CD14-positive monocyte (primary cell): ENCODE results near the gene SLC9A8. TPM values are rescaled to one million over a fixed set of nuclear protein-coding genes. Genes with fewer than 3 reads are reported as not detected.

Source experiments
- DNase-seq, 3 donors: peaks; one replicate each; pipeline ENCODE4 v3.0.0-alpha.2; 2011 to 2022
- H2AFZ ChIP-seq: 2 replicates; pipeline ENCODE4 v1.6.0; 2012; ENCODE audit warnings: mild to moderate bottlenecking, low read depth, low read length, inconsistent platforms; ENCODE audit not compliant: insufficient read depth, poor library complexity, severe bottlenecking
- H3K27ac ChIP-seq, 2 donors: 1 replicate in 1 of 2; 2 replicates in 1 of 2; pipeline ENCODE4 v1.5.1; 2012 to 2013; ENCODE audit warnings: low read length in 2 of 2, control low read depth in 1 of 2, inconsistent platforms in 1 of 2, low read depth in 1 of 2, mild to moderate bottlenecking in 1 of 2
- H3K27me3 ChIP-seq, 2 donors: one replicate each; pipeline versions ENCODE4 v1.6.0 to v1.6.1; 2011 to 2013; ENCODE audit warnings: low read length in 2 of 2; ENCODE audit not compliant: control insufficient read depth in 2 of 2, insufficient read depth in 2 of 2
- H3K36me3 ChIP-seq, 2 donors: replicated peaks in 1 of 2; 1 replicate in 1 of 2; 2 replicates in 1 of 2; pipeline versions ENCODE4 v1.5.1 to v1.6.1; 2012 to 2013; ENCODE audit warnings: low read length in 2 of 2, control low read depth in 1 of 2, inconsistent platforms in 1 of 2, mild to moderate bottlenecking in 1 of 2; ENCODE audit not compliant: insufficient read depth in 2 of 2, control insufficient read depth in 1 of 2
- H3K4me1 ChIP-seq, 2 donors: 1 replicate in 1 of 2; 2 replicates in 1 of 2; pipeline versions ENCODE4 v1.5.1 to v1.6.1; 2012 to 2013; ENCODE audit warnings: low read length in 2 of 2, control low read depth in 1 of 2, inconsistent platforms in 1 of 2, mild to moderate bottlenecking in 1 of 2, moderate library complexity in 1 of 2; ENCODE audit not compliant: insufficient read depth in 2 of 2, control insufficient read depth in 1 of 2
- H3K4me2 ChIP-seq: replicated peaks from 2 replicates; pipeline ENCODE3; 2012; ENCODE audit warnings: low read length, moderate library complexity, mild to moderate bottlenecking; ENCODE audit not compliant: poor library complexity, severe bottlenecking; ENCODE audit errors: extremely low read depth
- H3K4me3 ChIP-seq, 3 experiments: fragments of 200-600 bp in 1 of 3; sonication (generic) in 1 of 3; replicated peaks in 1 of 3; 1 replicate in 2 of 3; 2 replicates in 1 of 3; pipeline ENCODE4 v1.5.1; 2011 to 2013; ENCODE audit warnings: low read length in 3 of 3, mild to moderate bottlenecking in 3 of 3, control low read depth in 2 of 3, low read depth in 2 of 3, inconsistent platforms in 1 of 3, moderate library complexity in 1 of 3
- H3K79me2 ChIP-seq: 2 replicates; pipeline ENCODE4 v1.6.0; 2012; ENCODE audit warnings: mild to moderate bottlenecking, control low read depth, inconsistent platforms, low read length, moderate library complexity; ENCODE audit not compliant: insufficient read depth
- H3K9ac ChIP-seq: 2 replicates; pipeline ENCODE4 v1.6.0; 2017; ENCODE audit warnings: low read length, mild to moderate bottlenecking; ENCODE audit not compliant: insufficient read depth, poor library complexity, severe bottlenecking
- H3K9me3 ChIP-seq, 2 donors: replicated peaks in 1 of 2; 1 replicate in 1 of 2; 2 replicates in 1 of 2; pipeline versions ENCODE4 v1.5.1 to v1.6.1; 2012 to 2013; ENCODE audit warnings: low read length in 2 of 2, control low read depth in 1 of 2; ENCODE audit not compliant: control insufficient read depth in 1 of 2, insufficient read depth in 1 of 2
- H4K20me1 ChIP-seq: 2 replicates; pipeline ENCODE4 v1.6.0; 2012; ENCODE audit warnings: mild to moderate bottlenecking, low read length, control low read depth, moderate library complexity; ENCODE audit not compliant: insufficient read depth
- H3K27ac Mint-ChIP-seq, 7 donors: one replicate each; pipeline ENCODE4 v1.8.0; 2020; ENCODE audit warnings: mild to moderate bottlenecking in 7 of 7, mixed read lengths in 7 of 7, moderate library complexity in 6 of 7, inconsistent platforms in 2 of 7
- H3K27me3 Mint-ChIP-seq, 3 donors: one replicate each; pipeline ENCODE4 v1.8.0; 2021 to 2022; ENCODE audit warnings: low read depth in 3 of 3, mild to moderate bottlenecking in 3 of 3, mixed read lengths in 3 of 3, moderate library complexity in 3 of 3, inconsistent platforms in 1 of 3
- H3K36me3 Mint-ChIP-seq, 2 donors: one replicate each; pipeline ENCODE4 v1.8.0; 2020; ENCODE audit warnings: mixed read lengths in 2 of 2, inconsistent platforms in 1 of 2, mild to moderate bottlenecking in 1 of 2
- H3K4me1 Mint-ChIP-seq: one replicate; pipeline ENCODE4 v1.8.0; 2020; ENCODE audit warnings: mild to moderate bottlenecking, mixed read lengths
- H3K4me3 Mint-ChIP-seq, 2 donors: one replicate each; pipeline ENCODE4 v1.8.0; 2020; ENCODE audit warnings: mild to moderate bottlenecking in 2 of 2, mixed read lengths in 2 of 2, moderate library complexity in 1 of 2
- H3K9me3 Mint-ChIP-seq, 7 donors: one replicate each; pipeline ENCODE4 v1.8.0; 2020 to 2022; ENCODE audit warnings: mixed read lengths in 7 of 7, mild to moderate bottlenecking in 6 of 7, moderate library complexity in 6 of 7, inconsistent platforms in 2 of 7
- WGBS: methylation state at CpG from one replicate; pipeline ENCODE4 v1.1.5; 2013; ENCODE audit warnings: missing lambda C conversion rate; ENCODE audit not compliant: insufficient coverage; 5-methylcytosine and 5-hydroxymethylcytosine counted together
- intact Hi-C, 2 donors: fragments of 100-400 bp; cut with micrococcal nuclease; formaldehyde crosslinking; loops; one replicate each; pipeline versions ENCODE4 v1.15.0 to v1.15.1; 2023
- polyA plus RNA-seq, 3 donors: library from polyadenylated mRNA; depleted of rRNA in 1 of 3; unstranded in 2 of 3; stranded (reverse) in 1 of 3; fragments of 300-500 nt in 2 of 3; fragments of >200 nt in 1 of 3; fragmentation: Illumina TruSeq in 2 of 3; gene quantifications; 1 replicate in 2 of 3; 2 replicates in 1 of 3; pipeline ENCODE4 v1.2.3, GENCODE V29; 2012 to 2021
- TF ChIP-seq, protein P1 (sequence below): fragments of 200-600 bp; IDR thresholded peaks from one replicate; pipeline ENCODE4 v1.8.0; 2022; ENCODE audit warnings: antibody characterized with exemption, mild to moderate bottlenecking

SLC9A8 gene
- polyA plus RNA-seq, 3 donors, result 3.0 to 14.6 (median 3.3) TPM

DNA sequence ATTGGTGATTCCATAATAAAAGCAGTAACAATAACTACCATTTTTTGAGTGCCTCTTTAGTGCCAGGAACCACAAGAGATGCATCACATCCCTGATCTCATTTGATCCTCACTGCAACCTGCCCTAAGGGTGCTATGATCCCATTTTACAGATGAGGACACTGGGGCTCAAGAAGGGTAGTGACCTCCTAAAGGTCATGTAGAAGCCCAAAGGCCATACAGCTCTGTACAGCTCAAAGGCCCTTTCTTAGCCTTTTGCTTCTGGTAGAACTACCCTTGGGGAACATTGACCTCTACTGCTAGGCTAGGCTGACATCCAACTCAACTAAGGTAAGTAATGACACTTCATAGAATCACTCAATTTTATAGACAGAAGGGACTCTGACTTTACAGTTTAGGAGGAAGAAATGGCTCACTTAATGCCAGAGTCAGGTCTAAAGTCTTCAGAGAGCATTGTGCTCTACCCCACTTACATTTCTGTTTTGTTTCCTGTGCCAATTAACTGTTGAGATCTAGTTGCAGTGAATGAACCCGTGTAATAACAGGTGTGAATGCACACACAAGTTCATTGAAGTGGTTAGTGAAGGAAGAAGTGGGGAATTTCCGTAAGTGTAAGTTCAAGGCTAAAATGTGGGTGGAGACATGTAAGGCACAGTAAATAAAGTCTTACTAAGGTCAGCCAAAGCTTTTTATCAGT is 10.7 kb downstream of the SLC9A8 start:
- Histone ChIP-seq H3K4me2 (no peak overlapping the region), H3K27ac (peak overlapping the region in 1 of 2 donors; percentile 27), H4K20me1 (peaks cover 10% of the 10 kb centered on the region), H3K9me3 (no peaks in the 10 kb centered on the region), H3K79me2 (peaks cover 35% of the 10 kb centered on the region), H3K4me3 (no peak overlapping the region), H3K27me3 (no peaks in the 10 kb centered on the region), H3K9ac (no peak overlapping the region), H3K36me3 (peaks cover 49 to 65% of the 10 kb centered on the region in 2 donors), H3K4me1 (peaks cover 15 to 23% of the 10 kb centered on the region in 2 donors), H2AFZ (no peak overlapping the region)
- TF ChIP-seq, protein P1, sequence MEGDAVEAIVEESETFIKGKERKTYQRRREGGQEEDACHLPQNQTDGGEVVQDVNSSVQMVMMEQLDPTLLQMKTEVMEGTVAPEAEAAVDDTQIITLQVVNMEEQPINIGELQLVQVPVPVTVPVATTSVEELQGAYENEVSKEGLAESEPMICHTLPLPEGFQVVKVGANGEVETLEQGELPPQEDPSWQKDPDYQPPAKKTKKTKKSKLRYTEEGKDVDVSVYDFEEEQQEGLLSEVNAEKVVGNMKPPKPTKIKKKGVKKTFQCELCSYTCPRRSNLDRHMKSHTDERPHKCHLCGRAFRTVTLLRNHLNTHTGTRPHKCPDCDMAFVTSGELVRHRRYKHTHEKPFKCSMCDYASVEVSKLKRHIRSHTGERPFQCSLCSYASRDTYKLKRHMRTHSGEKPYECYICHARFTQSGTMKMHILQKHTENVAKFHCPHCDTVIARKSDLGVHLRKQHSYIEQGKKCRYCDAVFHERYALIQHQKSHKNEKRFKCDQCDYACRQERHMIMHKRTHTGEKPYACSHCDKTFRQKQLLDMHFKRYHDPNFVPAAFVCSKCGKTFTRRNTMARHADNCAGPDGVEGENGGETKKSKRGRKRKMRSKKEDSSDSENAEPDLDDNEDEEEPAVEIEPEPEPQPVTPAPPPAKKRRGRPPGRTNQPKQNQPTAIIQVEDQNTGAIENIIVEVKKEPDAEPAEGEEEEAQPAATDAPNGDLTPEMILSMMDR, result no peak
- no CpG with 5 or more reads among the region's 2 CpGs for WGBS
- Mint-ChIP-seq H3K27me3 (no peaks in the 10 kb centered on the region), H3K36me3 (peaks cover 60 to 74% of the 10 kb centered on the region in 2 donors), H3K9me3 (no peaks in the 10 kb centered on the region), H3K27ac (peak overlapping the region in 5 of 7 donors; percentile 10 to 66 (median 20)), H3K4me1 (peaks cover 28% of the 10 kb centered on the region), H3K4me3 (no peak overlapping the region)
- intact Hi-C loops, result no loop called here
- DNase-seq, result no peak

DNA sequence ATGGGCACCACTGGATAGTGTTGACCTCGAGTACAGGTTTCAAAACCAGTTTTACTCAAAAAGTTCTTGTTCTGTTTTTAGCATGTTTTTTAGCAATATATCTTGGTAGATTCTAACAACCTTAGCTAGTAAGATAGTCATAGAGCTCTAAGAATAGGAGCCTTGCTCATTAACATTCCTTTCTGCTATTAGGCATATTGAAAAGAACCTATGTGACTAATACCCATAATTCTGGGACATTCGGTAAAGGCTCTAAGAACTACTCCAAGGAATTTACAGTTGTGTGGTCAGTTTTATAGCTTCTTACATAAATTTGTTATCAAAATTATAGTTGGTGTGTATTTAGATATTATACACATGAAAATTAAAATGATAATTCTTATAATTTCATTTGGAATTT is 11.6 kb downstream of the SLC9A8 start:
- TF ChIP-seq, protein P1, result no peak
- peaks cover 10% of the 10 kb centered on the region for H4K20me1 ChIP-seq
- H3K9me3 Mint-ChIP-seq, result no peaks in the 10 kb centered on the region
- H3K27me3 ChIP-seq, result no peaks in the 10 kb centered on the region
- H3K27me3 Mint-ChIP-seq, result no peaks in the 10 kb centered on the region
- WGBS, result no CpG with 5 or more reads among the region's 2 CpGs
- no peaks in the 10 kb centered on the region for H3K9me3 ChIP-seq
- H3K36me3 Mint-ChIP-seq, result peaks cover 63 to 75% of the 10 kb centered on the region in 2 donors
- H3K4me3 Mint-ChIP-seq, result no peak overlapping the region
- no peak overlapping the region for H3K4me3 ChIP-seq
- no peak overlapping the region for H2AFZ ChIP-seq
- peaks cover 48 to 67% of the 10 kb centered on the region in 2 donors for H3K36me3 ChIP-seq
- H3K79me2 ChIP-seq, result peaks cover 32% of the 10 kb centered on the region
- no peak overlapping the region for H3K27ac ChIP-seq
- H3K9ac ChIP-seq, result no peak overlapping the region
- H3K4me2 ChIP-seq, result no peak overlapping the region
- H3K4me1 Mint-ChIP-seq, result peaks cover 19% of the 10 kb centered on the region
- DNase-seq, result no peak
- peak overlapping the region in 1 of 7 donors; percentile 30 for H3K27ac Mint-ChIP-seq
- H3K4me1 ChIP-seq, result peaks cover 10 to 14% of the 10 kb centered on the region in 2 donors
- intact Hi-C loops, result no loop called here
